GM23248 (cell line): ENCODE results near the gene NAPA.

Source experiments
- EZH2 ChIP-seq: fragments of 200-600 bp; sonication (generic); IDR thresholded peaks from 2 replicates; pipeline ENCODE4 v1.6.1; 2018; ENCODE audit warnings: antibody characterized with exemption, mild to moderate bottlenecking; ENCODE audit not compliant: insufficient read depth, poor library complexity, severe bottlenecking
- EZH2phosphoT487 ChIP-seq: fragments of 200-600 bp; sonication (generic); IDR thresholded peaks from 2 replicates; pipeline ENCODE4 v1.6.1; 2018; ENCODE audit warnings: antibody characterized with exemption, moderate library complexity, mild to moderate bottlenecking, low read depth; ENCODE audit not compliant: insufficient read depth

GRCh38 chr19:47507924-47508553, 6.8 kb downstream of the NAPA start:
- no peak for TF ChIP-seq EZH2
- TF ChIP-seq EZH2phosphoT487, result no peak
